Right lung (tissue), 5 donors: ENCODE measurements around the gene TAOK3. TPM values are rescaled to one million over a fixed set of nuclear protein-coding genes. Genes with fewer than 3 reads are reported as not detected.
A peak's percentile ranks its signal among the peaks of the same experiment; 100 is the strongest.
"Not testable (repeated sequence)": the region's sequence is repeated elsewhere in the genome, so short reads cannot be mapped to it uniquely, and the experiment has no call there.

Source experiments
- DNase-seq, 2 donors: peaks; one replicate each; pipeline ENCODE4 v3.0.0-alpha.2; 2013
- polyA plus RNA-seq, 5 donors: library from polyadenylated mRNA; unstranded; fragments of 120-200 nt; gene quantifications; one replicate each; pipeline versions ENCODE4 v1.2.1 to v1.2.3, GENCODE V29; 2013; ENCODE audit warnings: inconsistent platforms in 1 of 5, low replicate concordance in 1 of 5; ENCODE audit not compliant: insufficient read length in 5 of 5, insufficient read depth in 1 of 5

TAOK3 gene
- polyA plus RNA-seq, 5 donors, result 40.9 to 63.3 (median 46.4) TPM

DNA sequence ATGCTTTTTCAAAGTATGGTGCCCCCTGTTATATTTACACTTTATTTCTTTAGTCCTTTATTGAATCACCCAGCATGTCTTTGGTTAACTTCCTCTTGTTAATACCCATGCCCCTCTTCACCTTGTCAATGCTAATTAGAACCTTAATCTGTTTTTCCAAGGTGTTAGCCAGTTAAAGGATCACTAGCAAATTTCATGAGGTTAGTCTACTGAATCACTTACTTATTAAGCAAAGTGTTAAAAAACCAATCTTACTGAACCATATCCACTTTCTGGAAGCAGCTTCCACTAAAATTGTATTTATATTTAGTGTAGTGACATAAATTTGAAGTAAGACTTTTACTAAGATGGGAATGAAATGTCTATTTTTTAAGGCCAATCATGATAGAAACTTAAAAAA, 27.9 kb downstream of the TAOK3 start:
- DNase-seq, result no peak

DNA sequence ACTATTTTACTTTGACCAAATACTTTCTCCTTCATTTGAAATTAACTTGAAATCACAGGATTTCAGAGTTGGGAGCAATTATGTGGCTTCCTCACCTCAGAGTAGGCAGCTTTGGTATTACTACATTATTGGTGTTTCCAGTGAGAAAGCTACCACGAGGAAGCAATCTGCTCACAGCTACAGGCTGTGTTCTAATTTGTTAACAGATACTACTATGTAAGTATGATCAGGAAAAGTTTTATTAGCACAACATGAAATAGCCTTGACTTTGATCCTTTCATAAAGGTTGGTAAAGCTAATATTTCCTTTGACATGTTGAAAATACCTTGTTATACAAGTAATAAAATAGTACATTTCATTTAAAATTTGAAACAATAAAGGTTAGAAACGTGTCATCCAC, 30.6 kb downstream of the TAOK3 start:
- no peak for DNase-seq

DNA sequence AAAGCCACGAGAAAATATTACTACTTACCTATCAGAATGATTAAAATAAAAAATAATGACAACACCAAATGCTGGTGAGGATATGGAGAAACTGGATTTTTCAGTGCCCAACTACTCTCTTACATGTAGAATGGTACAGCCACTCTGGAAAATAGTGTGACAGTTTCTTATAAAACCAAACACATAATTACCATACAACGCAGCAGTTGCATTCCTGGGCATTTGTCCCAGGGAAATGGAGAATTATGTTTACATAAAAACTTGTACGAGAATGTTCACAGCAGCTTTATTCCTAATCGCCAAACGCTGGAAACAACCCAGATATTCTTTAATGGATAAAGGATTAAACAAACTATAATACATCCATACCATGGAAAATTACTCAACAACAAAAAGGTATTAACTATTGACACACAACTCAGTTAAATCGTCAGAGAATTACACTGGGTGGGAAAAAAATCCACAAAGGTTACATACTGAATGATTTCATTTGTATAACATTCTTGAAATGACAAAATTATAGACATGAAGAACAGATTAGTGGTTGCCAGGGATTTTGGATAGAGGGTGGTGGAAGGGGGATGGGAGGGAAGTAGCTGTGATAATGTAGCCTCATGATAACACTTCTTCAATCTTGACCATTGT, 35.4 kb downstream of the TAOK3 start:
- DNase-seq, result peak; percentile 84 to 88

DNA sequence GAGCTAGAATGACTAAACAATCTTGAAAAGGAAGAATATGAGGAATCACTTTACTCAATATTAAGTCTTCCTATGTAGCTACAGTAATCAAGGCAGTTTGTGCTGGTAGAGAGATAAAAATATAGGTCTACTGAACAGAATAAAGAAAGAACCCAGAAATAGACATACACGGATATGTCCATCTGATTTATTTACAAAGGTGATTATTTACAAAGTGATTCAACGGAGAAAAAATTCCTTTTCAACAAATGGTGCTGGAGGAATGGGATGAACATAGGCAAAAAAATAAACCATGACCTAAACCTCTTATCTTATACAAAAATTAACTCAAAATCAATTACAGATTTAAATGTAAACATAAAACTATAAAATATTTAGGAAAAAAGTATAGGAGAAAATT, 36.6 kb downstream of the TAOK3 start:
- DNase-seq, result no peak

DNA sequence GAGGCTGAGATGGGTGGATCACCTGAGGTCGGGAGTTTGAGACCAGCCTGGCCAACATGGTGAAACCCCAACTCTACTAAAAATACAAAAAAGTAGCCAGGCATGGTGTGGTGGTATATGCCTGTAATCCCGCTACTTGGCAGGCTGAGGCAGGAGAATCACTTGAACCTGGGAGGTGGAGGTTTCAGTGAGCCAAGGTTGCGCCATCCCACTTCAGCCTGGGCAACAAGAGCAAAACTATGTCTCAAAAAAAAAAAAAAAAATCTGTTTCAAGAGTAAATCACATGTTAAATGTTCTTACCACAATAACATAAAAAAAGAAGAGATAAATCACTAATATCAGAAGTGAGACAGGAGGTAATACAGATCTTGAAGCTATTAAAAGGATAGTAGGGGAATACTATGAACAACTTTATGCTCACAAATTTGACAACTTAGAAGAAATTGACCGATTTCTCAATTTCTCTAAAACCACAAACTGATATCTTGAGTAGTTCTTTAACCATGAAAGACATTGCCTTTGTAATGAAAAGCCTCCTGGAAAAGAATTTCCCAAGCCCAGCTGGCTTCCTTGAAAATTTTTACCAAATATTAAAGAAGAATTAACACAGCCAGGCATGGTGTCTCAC, 37.7 kb downstream of the TAOK3 start:
- DNase-seq, result no peak

DNA sequence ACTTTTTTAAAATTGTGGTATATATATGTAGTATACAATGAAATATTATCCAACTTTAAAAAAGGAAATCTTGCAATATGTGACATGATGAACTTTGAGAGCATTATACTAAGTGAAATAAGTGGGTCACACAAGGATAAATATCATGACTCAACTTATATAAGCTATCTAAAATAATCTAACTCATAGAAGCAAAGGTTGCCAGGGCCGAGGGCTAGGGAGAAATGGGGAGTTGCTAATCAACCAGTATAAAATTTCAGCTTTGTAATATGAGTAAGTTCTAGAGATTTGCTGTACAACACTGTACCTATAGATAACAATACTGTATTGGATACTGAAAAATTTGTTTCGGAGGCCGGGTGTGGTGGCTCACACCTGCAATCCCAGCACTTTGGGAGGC, 38.5 kb downstream of the TAOK3 start:
- no peak for DNase-seq

DNA sequence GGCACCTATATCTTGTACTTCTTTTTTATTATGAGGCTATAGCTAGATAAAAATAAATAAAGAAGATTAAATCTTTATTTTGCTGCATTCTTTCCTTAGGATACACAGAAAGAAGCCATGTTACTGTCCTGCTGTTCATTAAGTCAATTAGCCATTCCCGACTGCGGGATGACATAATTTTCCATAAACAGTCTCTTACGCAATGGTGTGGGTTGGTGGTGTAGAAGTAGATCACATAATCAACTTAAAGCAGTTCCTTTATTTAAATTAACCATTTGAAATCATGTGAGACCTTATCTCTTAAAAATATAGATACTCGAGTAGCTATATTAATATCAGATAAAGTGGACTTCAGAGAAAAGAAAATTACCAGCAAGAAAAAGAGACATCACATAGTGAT, 40.2 kb downstream of the TAOK3 start:
- peak in 1 of 2 donors; percentile 53 for DNase-seq

DNA sequence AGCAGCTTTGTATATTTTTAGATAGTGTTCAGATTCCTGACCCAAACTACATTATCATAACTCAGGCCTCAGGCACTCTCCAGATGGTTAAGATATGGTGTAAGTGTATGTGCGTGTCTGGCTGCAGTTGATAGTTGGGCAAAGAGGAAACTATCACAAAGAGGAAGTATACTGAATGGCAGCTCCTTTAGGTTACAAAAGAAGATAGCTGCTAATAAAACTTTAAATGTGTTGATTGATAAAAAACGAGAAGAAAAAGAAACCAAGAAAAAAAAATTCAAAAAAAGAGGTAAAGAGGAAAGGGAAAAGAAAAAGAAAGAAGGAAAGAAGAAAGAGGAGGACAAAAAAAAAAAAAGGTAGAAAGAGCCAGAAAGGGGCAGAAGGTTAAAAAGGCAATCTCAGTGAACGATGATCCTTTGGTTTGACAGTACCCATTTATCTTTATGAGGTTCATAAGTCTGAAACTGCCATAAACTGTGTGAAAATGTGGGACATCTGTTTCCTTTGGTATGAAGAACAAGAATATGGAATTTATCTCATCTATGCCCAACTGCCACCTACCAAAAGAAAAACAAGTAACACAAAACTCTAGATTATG, 42.2 kb downstream of the TAOK3 start:
- DNase-seq, result no peak

DNA sequence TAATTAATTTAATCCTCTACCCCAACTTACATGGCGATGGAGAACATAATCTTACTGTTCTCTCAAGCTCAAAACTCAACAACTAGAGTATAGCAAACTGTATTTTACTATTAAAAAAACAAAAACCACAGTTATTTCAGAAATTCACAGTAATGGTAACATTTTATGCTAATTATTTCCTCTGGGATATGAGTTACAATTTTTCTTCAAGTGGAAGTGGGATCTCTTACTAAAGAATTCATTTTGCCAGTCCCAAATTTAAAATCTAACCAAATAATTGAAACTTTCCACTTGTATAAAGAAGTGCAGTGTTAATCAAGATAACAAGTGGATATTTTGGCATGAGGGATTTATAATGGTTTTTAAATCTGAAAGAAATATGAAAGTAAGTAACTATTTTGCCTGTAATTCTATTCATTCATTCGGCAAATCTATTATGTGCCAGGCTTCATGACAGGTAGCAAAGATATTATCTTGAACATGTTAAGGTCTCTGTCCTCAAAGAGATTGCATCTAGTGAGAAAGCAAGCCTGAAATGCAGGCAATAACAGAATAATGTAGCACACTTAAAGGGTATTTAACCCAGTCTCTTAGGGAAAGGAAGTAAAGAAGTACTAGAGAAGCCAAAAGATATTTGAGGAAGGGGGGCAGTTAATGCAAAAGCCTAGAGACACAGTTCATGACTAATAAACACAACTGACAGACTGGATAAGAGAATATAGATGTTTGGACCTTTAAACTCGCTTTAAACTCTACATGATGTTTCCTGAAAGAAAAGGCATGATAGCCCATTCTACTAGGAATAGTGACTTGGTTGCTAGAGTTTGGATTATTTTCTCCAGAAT, 44.0 kb downstream of the TAOK3 start:
- DNase-seq, result no peak

DNA sequence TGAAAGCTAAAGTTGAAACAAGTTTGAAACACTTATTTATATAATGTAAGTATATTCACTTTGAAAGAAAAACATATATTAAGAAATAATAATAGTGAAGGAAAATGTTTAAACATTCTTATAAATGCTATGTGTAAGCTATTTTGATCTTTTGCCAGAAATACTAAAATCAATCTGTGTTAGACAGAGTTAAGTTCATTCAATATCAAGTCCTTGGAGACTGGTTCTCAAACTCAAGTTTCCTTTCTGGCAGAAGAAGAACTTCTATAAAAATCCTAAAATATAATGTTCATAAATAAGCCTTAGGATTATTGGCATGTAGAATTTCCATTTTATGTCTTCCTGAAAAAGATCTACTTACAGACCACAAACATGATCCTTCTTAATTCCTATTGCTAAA, 45.3 kb downstream of the TAOK3 start:
- DNase-seq, result no peak

DNA sequence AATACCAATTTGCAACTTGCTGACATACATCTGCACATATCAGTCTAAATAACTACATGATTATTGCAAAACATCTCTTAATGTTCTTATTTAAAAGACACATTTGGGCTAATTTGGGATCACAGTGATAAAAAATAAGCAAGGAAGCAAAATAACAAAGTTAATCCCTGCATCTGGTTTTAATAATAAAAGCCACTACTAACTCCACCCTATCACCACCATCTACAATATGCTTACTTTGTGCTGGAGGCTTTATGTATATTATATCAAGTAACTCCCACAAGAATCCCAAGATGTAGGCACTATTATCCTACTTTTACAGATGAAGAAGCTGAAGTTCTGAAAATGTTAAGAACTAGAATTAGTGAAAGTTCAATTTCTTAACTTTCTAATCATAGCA, 45.7 kb downstream of the TAOK3 start:
- no peak for DNase-seq

DNA sequence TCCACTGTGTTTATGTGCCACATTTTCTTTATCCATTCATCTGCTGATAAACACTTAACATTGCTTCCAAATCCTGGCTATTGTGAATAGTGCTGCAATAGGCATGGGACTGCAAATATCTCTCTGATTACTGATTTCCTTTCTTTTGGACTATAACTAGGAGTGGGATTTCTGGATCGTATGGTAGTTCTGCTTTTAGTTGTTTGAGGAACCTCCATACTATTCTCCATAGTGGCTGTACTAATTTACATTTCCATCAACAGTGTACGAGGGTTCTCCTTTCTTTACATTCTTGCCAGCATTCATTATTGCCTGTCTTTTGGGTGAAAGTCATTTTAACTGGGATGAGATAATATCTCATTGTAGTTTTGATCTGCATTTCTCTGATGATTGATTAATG, 47.6 kb downstream of the TAOK3 start:
- DNase-seq, result no peak

DNA sequence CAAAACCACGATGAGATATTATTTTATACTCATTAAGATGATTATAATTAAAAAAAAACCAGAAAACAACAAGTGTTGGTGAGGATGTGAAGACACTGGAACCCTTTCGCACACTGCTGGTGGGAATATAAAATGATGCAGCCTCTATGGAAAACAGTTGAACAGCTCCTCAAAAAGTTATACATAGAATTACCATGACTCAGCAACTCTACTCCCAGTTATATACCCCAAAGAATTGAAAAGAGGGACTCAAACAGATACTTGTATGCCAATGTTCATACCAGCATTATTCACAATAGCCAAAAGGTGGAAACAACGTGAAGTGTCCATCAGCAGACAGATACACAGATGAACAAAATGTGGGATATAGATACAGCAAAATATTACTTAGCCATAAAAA, 53.1 kb downstream of the TAOK3 start:
- DNase-seq, result no peak

DNA sequence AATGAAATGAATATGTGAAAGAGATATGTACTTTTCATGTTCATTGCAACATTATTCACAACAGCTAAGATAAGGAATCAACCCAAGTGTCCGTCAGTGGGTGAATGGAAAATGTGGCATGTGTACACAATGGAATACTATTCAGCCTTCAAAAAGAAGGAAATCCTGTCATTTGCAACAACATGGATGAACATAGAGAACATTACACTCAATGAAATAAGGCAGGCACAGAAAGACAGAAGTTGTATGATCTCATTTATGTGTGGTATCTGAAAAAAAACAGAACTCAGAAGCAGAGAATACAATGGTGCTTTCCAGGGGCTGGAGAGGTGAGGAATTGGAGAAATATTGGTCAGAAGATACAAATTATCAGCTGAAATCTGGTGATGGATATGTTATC, 54.0 kb downstream of the TAOK3 start:
- no peak for DNase-seq

DNA sequence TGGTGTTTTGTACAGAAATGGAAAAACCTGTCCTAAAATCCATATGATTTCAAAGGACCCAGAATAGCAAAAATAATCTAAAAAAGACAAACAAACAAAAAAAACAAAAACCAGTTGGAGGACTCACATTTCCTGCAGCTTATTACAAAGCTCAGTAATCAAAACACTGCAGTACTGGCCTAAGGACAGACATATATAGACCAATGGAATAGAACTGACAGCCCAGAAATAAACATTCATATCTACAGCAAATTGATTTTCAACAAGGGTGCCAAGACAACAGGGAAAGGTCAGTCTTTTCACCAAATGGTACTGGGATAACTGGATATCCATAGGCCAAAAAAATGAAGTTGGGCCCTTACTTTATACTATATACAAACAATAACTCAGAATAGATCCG, 55.0 kb downstream of the TAOK3 start:
- DNase-seq, result no peak

DNA sequence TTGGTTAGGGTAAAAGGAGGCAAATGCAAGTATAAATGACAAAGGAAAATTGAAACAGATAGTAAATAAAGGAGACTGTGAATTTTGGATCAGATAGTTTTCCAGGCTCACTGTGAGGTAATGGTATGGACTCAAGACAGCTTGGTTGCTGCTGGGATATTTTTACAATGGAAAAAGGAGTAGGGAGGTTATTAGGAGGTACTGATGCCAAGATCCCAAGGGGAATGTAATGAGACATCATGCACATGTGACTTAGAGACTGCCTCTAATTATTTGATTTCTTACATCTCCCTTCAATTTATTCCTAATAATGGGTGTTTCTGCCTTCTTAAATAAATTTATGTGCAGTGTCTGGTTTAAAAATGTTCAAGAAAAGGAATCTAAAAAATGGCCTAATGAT, 56.9 kb downstream of the TAOK3 start:
- no peak for DNase-seq

DNA sequence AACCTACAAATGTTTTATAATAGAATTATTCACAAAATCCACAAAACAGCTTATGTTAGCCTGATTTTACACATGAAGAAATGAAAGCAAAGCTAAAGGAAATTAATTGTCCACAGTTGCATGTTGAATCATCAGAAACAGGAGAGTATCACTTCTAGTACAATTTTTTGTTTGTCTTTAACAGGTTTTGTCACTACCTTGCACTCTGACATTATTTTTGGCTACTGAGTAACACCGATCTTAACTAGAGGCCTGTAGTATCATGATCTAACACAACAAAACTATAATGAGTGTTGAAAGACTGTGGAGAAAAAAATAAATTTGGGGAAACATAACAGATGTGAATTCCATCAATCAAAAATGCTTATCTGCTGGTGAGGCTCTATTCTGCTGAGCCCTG, 60.1 kb downstream of the TAOK3 start:
- no peak for DNase-seq

DNA sequence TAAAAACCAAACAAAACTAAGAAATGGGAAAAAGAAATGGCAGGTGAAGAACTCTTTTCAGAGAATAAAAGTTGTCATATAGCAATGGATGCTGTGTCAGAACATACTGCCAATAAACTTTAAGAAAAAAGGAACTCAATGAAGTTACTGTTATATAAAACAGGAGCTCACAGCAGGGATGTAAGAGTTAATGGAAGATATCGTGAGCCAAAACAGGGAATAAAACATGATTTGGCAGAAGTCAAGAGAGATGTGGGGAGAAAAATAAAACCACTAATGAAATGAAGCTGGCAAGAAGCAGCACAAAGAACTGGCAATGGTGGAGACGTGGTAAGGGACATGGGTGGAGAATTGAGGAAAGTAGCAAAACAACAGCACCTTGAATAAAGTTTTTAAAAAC, 61.0 kb downstream of the TAOK3 start:
- no peak for DNase-seq

DNA sequence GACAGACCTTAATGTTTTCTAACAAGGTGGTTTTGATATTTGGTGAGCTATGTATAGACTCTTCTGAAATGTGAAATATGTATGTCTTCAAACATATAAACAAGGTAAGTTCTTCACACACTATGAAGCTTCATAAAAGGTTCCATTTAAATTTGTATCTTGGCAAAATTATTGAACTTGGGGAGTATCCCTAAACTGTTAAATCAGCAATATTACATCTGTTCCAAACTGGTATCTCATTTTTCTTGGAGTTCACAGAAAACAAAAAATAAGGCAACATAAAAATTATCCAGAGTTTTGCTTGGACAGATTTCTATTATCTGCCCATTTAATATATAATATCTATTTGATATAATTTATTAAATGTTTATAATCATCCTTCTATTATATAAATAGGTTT, 62.4 kb downstream of the TAOK3 start:
- DNase-seq, result no peak

DNA sequence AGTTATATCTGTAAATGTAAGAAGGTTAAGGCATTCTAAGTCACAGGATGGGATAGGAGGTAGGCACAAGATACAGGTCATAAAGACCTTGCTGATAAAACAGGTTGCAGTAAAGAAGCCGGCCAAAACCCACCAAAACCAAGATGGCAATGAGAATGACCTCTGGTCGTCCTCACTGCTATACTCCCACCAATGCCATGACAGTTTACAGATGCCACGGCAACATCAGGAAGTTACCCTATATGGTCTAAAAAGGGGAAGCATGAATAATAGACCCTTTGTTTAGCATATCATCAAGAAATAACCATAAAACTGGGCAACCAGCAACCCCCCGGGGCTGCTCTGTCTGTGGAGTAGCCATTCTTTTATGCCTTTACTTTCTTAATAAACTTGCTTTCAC, 64.7 kb downstream of the TAOK3 start:
- DNase-seq, result not testable (repeated sequence)

DNA sequence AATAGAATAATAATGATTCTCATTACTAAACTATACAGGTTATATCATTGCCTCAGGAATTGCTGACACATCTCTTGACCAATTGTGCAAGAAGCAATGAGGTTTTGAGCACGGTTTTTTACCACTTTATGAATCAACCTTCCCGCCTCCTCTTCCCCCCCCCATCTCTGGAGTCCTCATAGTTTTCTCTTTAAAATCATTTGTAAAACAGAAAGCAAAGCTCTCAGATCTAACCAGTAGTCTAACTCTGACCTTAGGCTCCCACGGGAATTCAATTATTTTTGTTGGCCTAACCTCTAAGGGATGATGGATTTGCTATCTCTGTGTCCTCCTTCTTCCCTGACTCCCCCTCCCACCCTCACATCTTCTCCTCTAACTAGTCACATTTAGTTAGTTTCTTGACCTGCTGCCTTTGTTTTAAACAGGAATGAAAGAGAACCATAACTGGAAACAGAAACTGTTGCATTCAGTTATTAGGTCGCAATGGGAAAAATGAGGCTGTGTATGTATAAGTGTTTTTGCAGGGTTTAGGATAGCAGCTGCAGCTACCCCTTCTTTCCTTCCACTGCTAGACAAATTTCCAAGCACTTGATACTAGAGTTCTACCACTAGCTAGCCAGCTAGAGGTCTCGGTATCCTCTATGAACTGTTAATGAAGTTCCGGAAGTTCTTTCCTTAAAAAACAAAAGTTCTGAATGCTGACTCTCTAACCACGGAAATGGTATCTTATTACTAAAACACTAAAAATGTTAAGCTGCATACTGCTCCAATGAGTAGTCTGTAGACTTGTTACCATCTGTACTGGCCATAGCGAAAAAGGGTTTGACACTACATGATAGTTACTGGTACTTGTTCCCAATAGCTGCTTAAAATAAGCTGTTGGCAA, 65.4 kb downstream of the TAOK3 start:
- no peak for DNase-seq

DNA sequence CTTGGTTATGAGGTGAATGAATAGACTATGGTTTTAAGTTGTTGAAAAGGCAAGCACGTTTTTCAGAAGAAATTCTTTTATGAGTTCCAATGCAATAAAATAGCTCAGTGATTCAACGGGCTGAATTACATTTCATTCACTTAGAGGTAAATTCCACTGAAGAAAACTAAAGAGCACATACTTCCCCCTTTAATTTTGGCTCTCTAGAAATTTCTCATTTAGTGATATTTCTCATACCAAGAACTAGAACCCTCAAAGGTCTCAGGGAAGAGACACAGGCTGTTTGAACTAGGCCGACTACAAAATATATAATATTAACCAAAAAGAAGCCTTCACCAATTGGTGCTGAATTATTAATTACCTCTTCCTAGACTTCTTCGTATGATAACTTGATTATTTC, 68.6 kb downstream of the TAOK3 start:
- no peak for DNase-seq
